ENCODE data around the gene P4HB.

DNA sequence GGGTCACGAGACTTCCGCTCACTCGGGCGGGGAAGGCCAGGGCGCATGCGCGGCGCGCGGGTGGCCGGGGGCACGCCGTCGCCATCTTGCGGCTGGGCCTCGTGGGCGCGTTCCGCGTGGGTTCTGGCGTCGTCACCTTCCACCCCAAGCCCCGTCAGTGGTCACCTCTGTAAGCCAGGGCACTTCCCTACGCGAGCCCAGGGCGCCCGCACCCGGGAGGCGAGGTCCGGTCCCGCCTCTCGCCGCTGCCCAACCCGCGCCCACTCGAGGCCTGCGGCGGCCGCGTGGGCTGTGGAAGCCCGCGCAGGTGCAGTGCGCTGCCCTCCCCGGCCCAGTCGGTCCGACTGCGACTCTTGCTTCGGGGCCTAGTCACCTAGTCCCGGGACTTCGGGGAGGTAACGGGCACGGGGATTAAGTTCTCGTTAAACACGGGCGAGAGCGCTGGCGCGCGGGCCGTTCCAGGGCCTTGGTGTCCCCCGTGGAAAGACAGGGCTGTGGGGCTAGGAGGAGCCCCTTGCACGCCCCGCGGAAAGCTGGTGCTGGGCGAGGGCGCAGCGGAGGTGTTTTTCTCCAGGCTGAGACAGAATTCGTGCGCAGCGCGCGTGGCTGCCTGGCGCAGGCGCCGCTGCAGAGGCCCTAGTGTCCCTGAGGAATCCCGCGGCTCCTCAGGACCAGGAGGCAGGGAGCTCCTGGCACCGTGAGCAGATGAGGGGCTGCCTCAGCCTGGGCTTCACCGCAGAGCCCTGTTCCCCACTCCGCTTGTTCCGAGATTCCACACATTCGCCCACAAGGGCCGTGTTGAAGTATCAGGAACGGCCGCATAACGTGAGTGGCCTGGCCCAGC lies 11.3 kb upstream of the P4HB start:
- TF ChIP-seq, protein P1, sequence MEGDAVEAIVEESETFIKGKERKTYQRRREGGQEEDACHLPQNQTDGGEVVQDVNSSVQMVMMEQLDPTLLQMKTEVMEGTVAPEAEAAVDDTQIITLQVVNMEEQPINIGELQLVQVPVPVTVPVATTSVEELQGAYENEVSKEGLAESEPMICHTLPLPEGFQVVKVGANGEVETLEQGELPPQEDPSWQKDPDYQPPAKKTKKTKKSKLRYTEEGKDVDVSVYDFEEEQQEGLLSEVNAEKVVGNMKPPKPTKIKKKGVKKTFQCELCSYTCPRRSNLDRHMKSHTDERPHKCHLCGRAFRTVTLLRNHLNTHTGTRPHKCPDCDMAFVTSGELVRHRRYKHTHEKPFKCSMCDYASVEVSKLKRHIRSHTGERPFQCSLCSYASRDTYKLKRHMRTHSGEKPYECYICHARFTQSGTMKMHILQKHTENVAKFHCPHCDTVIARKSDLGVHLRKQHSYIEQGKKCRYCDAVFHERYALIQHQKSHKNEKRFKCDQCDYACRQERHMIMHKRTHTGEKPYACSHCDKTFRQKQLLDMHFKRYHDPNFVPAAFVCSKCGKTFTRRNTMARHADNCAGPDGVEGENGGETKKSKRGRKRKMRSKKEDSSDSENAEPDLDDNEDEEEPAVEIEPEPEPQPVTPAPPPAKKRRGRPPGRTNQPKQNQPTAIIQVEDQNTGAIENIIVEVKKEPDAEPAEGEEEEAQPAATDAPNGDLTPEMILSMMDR (conservative IDR thresholded peaks at IDR 0.05; ENCODE audit: low read length) = peak; percentile 59
- TF ChIP-seq EZH2phosphoT487 (IDR thresholded peaks at IDR 0.05; ENCODE audit: borderline replicate concordance, low read depth, low read length) = no peak

Measured in OCI-LY7 (cell line).